ENCODE results near the gene JADE1. TPM values are rescaled to one million over a fixed set of nuclear protein-coding genes. Genes with fewer than 3 reads are reported as not detected.

The JADE1 gene
- total and polyA plus RNA-seq, 9 of the 15 experiments (the other 6 are each of a cell fraction or from before 2014, with no cell fraction given) = 8.3 to 37.9 (median 24.4) TPM

GRCh38 chr4:128877934-128878333 is 68.4 kb downstream of the JADE1 start:
- intact Hi-C loops (cut with micrococcal nuclease) = loop anchor here (10.0 kb wide), 1 partner anchor 217 kb away; the partner anchor contains the start of genes C4orf33 and SCLT1
- H3K4me1 ChIP-seq (replicated peaks in 1 of 2; ENCODE audit: control insufficient read depth in 2 of 2, insufficient read depth in 2 of 2, low read length in 2 of 2) = no peaks in the 10 kb centered on the region
- no peak overlapping the region for H2AFZ ChIP-seq (ENCODE audit: low read depth, low read length)
- BruUV-seq (replicated peaks) = no TSS peak
- 74% methylated on average over 4 of the region's 4 CpGs for WGBS (ENCODE audit: insufficient coverage, low coverage, missing lambda C conversion rate)
- CTCF ChIA-PET (ENCODE audit: low intra/inter-chr PET ratio) = no interaction called here
- in situ Hi-C loops (cut with MboI) = no loop called here
- no peak overlapping the region for H3K27ac ChIP-seq (ENCODE audit: extremely low read depth, low read depth, low read length)
- H4K20me1 ChIP-seq (replicated peaks; ENCODE audit: control insufficient read depth, insufficient read depth, low read length) = no peaks in the 10 kb centered on the region
- peaks cover 14% of the 10 kb centered on the region; the same call in 1 of the 3 replicates for H3K36me3 ChIP-seq (ENCODE audit: control insufficient read depth, insufficient read depth, low read length)
- DNase-seq (ENCODE audit: extremely low read depth in 1 of 4, low spot score in 3 of 4) = no peak
- H3K79me2 ChIP-seq (ENCODE audit: control insufficient read depth, insufficient read depth, low read length) = no peaks in the 10 kb centered on the region
- H3K9me3 ChIP-seq (replicated peaks; ENCODE audit: control insufficient read depth, insufficient read depth, low read depth, low read length) = no peaks in the 10 kb centered on the region
- TF ChIP-seq C11orf30 (IDR thresholded peaks at IDR 0.05; ENCODE audit: low read depth) = peak; percentile 62; the same call in 1 of the 2 replicates
- TF ChIP-seq ZNF316 (IDR thresholded peaks at IDR 0.05) = peak; percentile 84
- no peak for TF ChIP-seq ZNF583 (CRISPR knock-in tag; IDR thresholded peaks at IDR 0.05)
- no peak for TF ChIP-seq RBM15 (IDR thresholded peaks at IDR 0.05; ENCODE audit: insufficient read depth, low read length)
- 0 out of 2 replicates have a peak, but pooled peaks have one; percentile 32 for TF ChIP-seq MAFG (tag; conservative IDR thresholded peaks at IDR 0.05)
- TF ChIP-seq MAFK (IDR thresholded peaks at IDR 0.05; ENCODE audit: low read length) = peak; percentile 57; the same call in 1 of the 2 replicates
- TF ChIP-seq MAFF (IDR thresholded peaks at IDR 0.05; ENCODE audit: low read length) = peak; percentile 59; the same call in 1 of the 2 replicates
- FAIRE-seq = no peak
- no peak for ATAC-seq
- H3K27me3 ChIP-seq (ENCODE audit: control insufficient read depth in 2 of 2, insufficient read depth in 2 of 2, low read length in 2 of 2) = no peaks in the 10 kb centered on the region
- no peak overlapping the region for H3K4me2 ChIP-seq (ENCODE audit: insufficient read depth, low read length)
- no peak overlapping the region for H3K4me3 ChIP-seq
- H3K9me1 ChIP-seq (ENCODE audit: control insufficient read depth, insufficient read depth, low read length) = no peaks in the 10 kb centered on the region
- H3K9ac ChIP-seq (ENCODE audit: insufficient read depth in 1 of 2, low read depth in 2 of 2, low read length in 2 of 2) = no peak overlapping the region
- POLR2A ChIA-PET = no interaction called here

GRCh38 chr4:128879283-128879682 is 69.8 kb downstream of the JADE1 start:
- Histone ChIP-seq H3K9ac (ENCODE audit: insufficient read depth in 1 of 2, low read depth in 2 of 2, low read length in 2 of 2) (no peak overlapping the region), H3K27ac (ENCODE audit: extremely low read depth, low read depth, low read length) (no peak overlapping the region), H2AFZ (ENCODE audit: low read depth, low read length) (no peak overlapping the region), H3K4me3 (no peak overlapping the region), H3K36me3 (ENCODE audit: control insufficient read depth, insufficient read depth, low read length) (peaks cover 3% of the 10 kb centered on the region; the same call in 1 of the 3 replicates), H3K27me3 (ENCODE audit: control insufficient read depth in 2 of 2, insufficient read depth in 2 of 2, low read length in 2 of 2) (no peaks in the 10 kb centered on the region), H3K9me3 (replicated peaks; ENCODE audit: control insufficient read depth, insufficient read depth, low read depth, low read length) (no peaks in the 10 kb centered on the region), H3K4me1 (replicated peaks in 1 of 2; ENCODE audit: control insufficient read depth in 2 of 2, insufficient read depth in 2 of 2, low read length in 2 of 2) (no peaks in the 10 kb centered on the region), H3K4me2 (ENCODE audit: insufficient read depth, low read length) (no peak overlapping the region), H3K9me1 (ENCODE audit: control insufficient read depth, insufficient read depth, low read length) (no peaks in the 10 kb centered on the region), H3K79me2 (ENCODE audit: control insufficient read depth, insufficient read depth, low read length) (no peaks in the 10 kb centered on the region), H4K20me1 (replicated peaks; ENCODE audit: control insufficient read depth, insufficient read depth, low read length) (no peaks in the 10 kb centered on the region)
- ATAC-seq (no peak), DNase-seq (ENCODE audit: extremely low read depth in 1 of 4, low spot score in 3 of 4) (no peak), FAIRE-seq (no peak)
- ChIA-PET CTCF (ENCODE audit: low intra/inter-chr PET ratio) (no interaction called here), POLR2A (no interaction called here)
- intact Hi-C loops (cut with micrococcal nuclease) (loop anchor here (10.0 kb wide), 1 partner anchor 216 kb away; the partner anchor contains the start of genes C4orf33 and SCLT1), in situ Hi-C loops (cut with MboI) (no loop called here)
- WGBS (ENCODE audit: insufficient coverage, low coverage, missing lambda C conversion rate) = 32% methylated on average over 2 of the region's 2 CpGs
- BruUV-seq (replicated peaks) = no TSS peak
- TF ChIP-seq HCFC1 (IDR thresholded peaks at IDR 0.05; ENCODE audit: low read depth, low read length) = no peak
- no peak for TF ChIP-seq CEBPG (CRISPR knock-in tag; IDR thresholded peaks at IDR 0.05)
- TF ChIP-seq CEBPG (tag; conservative IDR thresholded peaks at IDR 0.05 in 1 of 2, IDR thresholded peaks at IDR 0.05 in 1 of 2) = peak in 1 of 2 experiments; percentile 73; a peak in 2 of 4 replicates
- no peak for TF ChIP-seq ZBTB26 (CRISPR knock-in tag; IDR thresholded peaks at IDR 0.05)
- no peak for TF ChIP-seq PATZ1 (CRISPR knock-in tag; IDR thresholded peaks at IDR 0.05; ENCODE audit: borderline replicate concordance)
- no peak for TF ChIP-seq POLR2AphosphoS2 (IDR thresholded peaks at IDR 0.05; ENCODE audit: low read length)
- peak; percentile 78 for TF ChIP-seq CEBPB (tag; IDR thresholded peaks at IDR 0.05)
- TF ChIP-seq CHD4 (IDR thresholded peaks at IDR 0.05; ENCODE audit: insufficient read depth, insufficient replicate concordance, low read depth, low read length, poor library complexity, severe bottlenecking) = no peak

Measured in K562 (cell line).